NCI-H1930 (cell line): ENCODE measurements around the gene MAST1.
A peak's percentile ranks its signal among the peaks of the same experiment; 100 is the strongest.
"Not testable (repeated sequence)": the region's sequence is repeated elsewhere in the genome, so short reads cannot be mapped to it uniquely, and the experiment has no call there.

Source experiments
- DNase-seq, 2 experiments: peaks; one replicate each; lab custom pipeline; 2025; lab: John Stamatoyannopoulos, UW

The MAST1 gene

GRCh38 chr19:12896460-12896859 is 58.1 kb downstream of the MAST1 start:
- no peak for DNase-seq

GRCh38 chr19:12899891-12900518 is 61.7 kb downstream of the MAST1 start:
- no peak for DNase-seq

GRCh38 chr19:12907166-12907565 is 68.9 kb downstream of the MAST1 start:
- no peak for DNase-seq

- DNase-seq = no peak
Measured at GRCh38 chr19:12912571-12912970, 74.3 kb downstream of the MAST1 start.

GRCh38 chr19:12913011-12913561 is 74.8 kb downstream of the MAST1 start:
- DNase-seq = peak; percentile 17 to 25

GRCh38 chr19:12913851-12914690 is 75.8 kb downstream of the MAST1 start:
- no peak for DNase-seq

GRCh38 chr19:12915860-12916259 is 77.5 kb downstream of the MAST1 start:
- not testable (repeated sequence) for DNase-seq

- no peak for DNase-seq
Measured at GRCh38 chr19:12918253-12918652, 79.9 kb downstream of the MAST1 start.

- no peak for DNase-seq
Measured at GRCh38 chr19:12921047-12921446, 82.7 kb downstream of the MAST1 start.

GRCh38 chr19:12922959-12923358 is 84.6 kb downstream of the MAST1 start:
- no peak for DNase-seq
